Measurements from ENCODE around the gene PAX7.
"Not testable (repeated sequence)": the region's sequence is repeated elsewhere in the genome, so short reads cannot be mapped to it uniquely, and the experiment has no call there.

PAX7 gene

GRCh38 chr1:18630511-18631495 lies at the start of gene PAX7:
PAX7 (plus strand) TSS chr1:18630846; CDS start chr1:18631604, 758 bp downstream.
- DNase-seq (ENCODE audit: low read depth) = no peak

- DNase-seq (ENCODE audit: low read depth) = peak; percentile 26
Measured at GRCh38 chr1:18581420-18581880, 49.2 kb upstream of the PAX7 start.

- DNase-seq (ENCODE audit: low read depth) = no peak
Measured at GRCh38 chr1:18582890-18583289, 47.8 kb upstream of the PAX7 start.

GRCh38 chr1:18583326-18583941 lies 47.2 kb upstream of the PAX7 start:
- no peak for DNase-seq (ENCODE audit: low read depth)

GRCh38 chr1:18586016-18586415 lies 44.6 kb upstream of the PAX7 start:
- DNase-seq (ENCODE audit: low read depth) = not testable (repeated sequence)

- DNase-seq (ENCODE audit: low read depth) = no peak
Measured at GRCh38 chr1:18588093-18588492, 42.6 kb upstream of the PAX7 start.

- DNase-seq (ENCODE audit: low read depth) = no peak
Measured at GRCh38 chr1:18592368-18592767, 38.3 kb upstream of the PAX7 start.

GRCh38 chr1:18597160-18598042 lies 33.2 kb upstream of the PAX7 start:
- peak; percentile 26 for DNase-seq (ENCODE audit: low read depth)

GRCh38 chr1:18599086-18599485 lies 31.6 kb upstream of the PAX7 start:
- no peak for DNase-seq (ENCODE audit: low read depth)

- DNase-seq (ENCODE audit: low read depth) = no peak
Measured at GRCh38 chr1:18599704-18600103, 30.9 kb upstream of the PAX7 start.

- no peak for DNase-seq (ENCODE audit: low read depth)
Measured at GRCh38 chr1:18602533-18603211, 28.0 kb upstream of the PAX7 start.

- no peak for DNase-seq (ENCODE audit: low read depth)
Measured at GRCh38 chr1:18603212-18603852, 27.3 kb upstream of the PAX7 start.

GRCh38 chr1:18606443-18607288 lies 24.0 kb upstream of the PAX7 start:
- DNase-seq (ENCODE audit: low read depth) = no peak

GRCh38 chr1:18607289-18607760 lies 23.3 kb upstream of the PAX7 start:
- DNase-seq (ENCODE audit: low read depth) = no peak

GRCh38 chr1:18608534-18608933 lies 22.1 kb upstream of the PAX7 start:
- DNase-seq (ENCODE audit: low read depth) = no peak

- DNase-seq (ENCODE audit: low read depth) = no peak
Measured at GRCh38 chr1:18611311-18611710, 19.3 kb upstream of the PAX7 start.

GRCh38 chr1:18612073-18612472 lies 18.6 kb upstream of the PAX7 start:
- no peak for DNase-seq (ENCODE audit: low read depth)

GRCh38 chr1:18614069-18614735 lies 16.4 kb upstream of the PAX7 start:
- no peak for DNase-seq (ENCODE audit: low read depth)

Data from CMK (cell line).